Erythroblast (primary cell): ENCODE data around the gene COL13A1.
A peak's percentile ranks its signal among the peaks of the same experiment; 100 is the strongest.

Experiments
- DNase-seq, 2 experiments: peaks; one replicate each; lab custom pipeline; 2025; lab: John Stamatoyannopoulos, UW
- GATA1 ChIP-seq: IDR thresholded peaks from 2 replicates; pipeline ENCODE4 v1.6.1; 2011; ENCODE audit warnings: low read depth, mild to moderate bottlenecking, control low read depth, low read length, moderate library complexity
- POLR2A ChIP-seq: IDR thresholded peaks from 2 replicates; pipeline ENCODE4 v1.6.1; 2011; ENCODE audit warnings: mild to moderate bottlenecking, low read length

COL13A1 gene

GRCh38 chr10:69801434-69802315, at the start of gene COL13A1:
Gene COL13A1, plus strand, starts transcription at chr10:69801906. Its CDS starts 518 bp downstream, at chr10:69802424.
- no peak for TF ChIP-seq POLR2A
- TF ChIP-seq GATA1, result no peak
- peak in 1 of 2 experiments; percentile 8 for DNase-seq

DNA sequence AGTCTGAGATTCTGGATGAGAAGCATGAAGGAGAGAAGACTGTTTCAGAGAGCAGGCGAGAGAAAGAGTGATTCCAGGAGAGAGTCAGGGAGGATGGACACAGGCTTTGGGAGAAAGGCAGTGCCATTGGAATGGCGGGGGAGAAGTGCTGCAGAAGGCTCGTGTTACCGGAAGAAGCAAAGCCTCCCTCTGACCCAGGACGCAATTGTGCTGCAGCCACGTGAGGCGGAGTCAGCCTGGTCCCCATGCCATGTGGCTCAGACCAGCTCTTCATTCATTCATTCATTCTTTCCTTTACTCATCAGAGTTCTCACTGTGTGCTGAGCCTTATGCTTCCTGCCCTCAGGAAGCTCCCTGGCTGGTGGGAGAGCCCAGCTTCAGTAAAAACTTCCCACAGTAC, 49.2 kb upstream of the COL13A1 start:
- DNase-seq, result no peak
- TF ChIP-seq POLR2A, result no peak
- TF ChIP-seq GATA1, result no peak

GRCh38 chr10:69756279-69756678, 45.4 kb upstream of the COL13A1 start:
- DNase-seq, result no peak
- TF ChIP-seq GATA1 (no peak), POLR2A (no peak)

DNA sequence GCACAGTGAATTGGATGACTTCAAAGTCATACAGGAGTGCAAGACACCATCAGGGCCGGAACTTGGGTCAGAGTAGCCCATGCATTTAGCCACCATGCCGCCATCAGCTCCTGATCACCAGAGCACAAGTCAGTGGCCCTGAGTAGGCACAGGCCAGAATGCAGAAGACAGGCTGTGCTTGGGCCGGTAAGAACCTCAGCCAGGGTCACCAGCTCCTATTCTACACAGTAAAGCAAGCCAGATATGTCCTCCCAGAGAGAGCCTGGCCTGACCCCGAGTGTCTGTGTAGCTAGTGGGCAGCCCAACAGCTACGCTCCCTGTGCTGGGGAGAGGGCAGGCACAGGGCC, 44.5 kb upstream of the COL13A1 start:
- no peak for DNase-seq
- no peak for TF ChIP-seq POLR2A
- no peak for TF ChIP-seq GATA1

GRCh38 chr10:69757553-69758309, 44.0 kb upstream of the COL13A1 start:
- TF ChIP-seq GATA1, result no peak
- no peak for TF ChIP-seq POLR2A
- DNase-seq, result peak in 1 of 2 experiments; percentile 8

DNA sequence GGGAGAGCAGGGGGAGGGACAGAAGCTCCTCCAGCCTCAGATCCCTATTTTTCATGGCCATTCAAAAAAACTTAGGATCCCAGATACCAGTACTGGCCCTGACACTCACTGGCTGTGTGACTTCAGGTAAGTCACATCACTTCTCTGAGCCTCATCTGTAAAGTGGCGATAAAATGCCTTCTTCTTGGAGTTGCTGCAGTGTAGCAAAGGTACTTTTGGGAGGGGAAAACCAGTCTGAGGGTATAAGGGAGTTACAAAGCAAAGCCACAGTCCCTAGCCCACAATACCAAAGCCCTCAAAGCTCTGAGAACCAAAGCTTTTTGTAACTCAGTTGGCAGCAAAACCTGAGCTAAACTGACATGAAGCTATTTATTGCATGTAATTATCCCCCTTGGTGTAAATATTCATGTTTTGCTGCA, 43.4 kb upstream of the COL13A1 start:
- DNase-seq, result no peak

DNA sequence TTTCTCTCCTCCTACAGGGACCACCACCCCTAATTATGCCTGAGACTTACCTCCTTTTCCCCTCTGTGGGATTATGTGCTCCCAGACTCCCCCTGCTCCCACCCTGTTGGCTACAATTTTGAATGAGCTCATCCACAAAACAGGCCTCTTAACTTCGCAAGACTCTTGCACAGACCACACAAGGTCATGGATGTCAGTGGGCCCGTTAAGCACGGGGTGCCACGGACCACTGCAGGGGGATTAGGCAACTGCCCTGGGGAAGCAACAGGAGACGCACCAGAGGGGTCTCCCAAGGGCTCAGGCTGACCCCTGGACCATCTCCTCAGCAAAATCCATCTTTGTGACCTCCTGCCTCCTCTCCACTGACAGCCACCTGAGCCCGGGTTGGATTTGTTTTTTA, 42.1 kb upstream of the COL13A1 start:
- no peak for DNase-seq
- TF ChIP-seq GATA1, result no peak
- TF ChIP-seq POLR2A, result no peak

More for the DNA sequence above, 43.4 kb upstream of the COL13A1 start:
- no peak for TF ChIP-seq GATA1
- TF ChIP-seq POLR2A, result no peak

DNA sequence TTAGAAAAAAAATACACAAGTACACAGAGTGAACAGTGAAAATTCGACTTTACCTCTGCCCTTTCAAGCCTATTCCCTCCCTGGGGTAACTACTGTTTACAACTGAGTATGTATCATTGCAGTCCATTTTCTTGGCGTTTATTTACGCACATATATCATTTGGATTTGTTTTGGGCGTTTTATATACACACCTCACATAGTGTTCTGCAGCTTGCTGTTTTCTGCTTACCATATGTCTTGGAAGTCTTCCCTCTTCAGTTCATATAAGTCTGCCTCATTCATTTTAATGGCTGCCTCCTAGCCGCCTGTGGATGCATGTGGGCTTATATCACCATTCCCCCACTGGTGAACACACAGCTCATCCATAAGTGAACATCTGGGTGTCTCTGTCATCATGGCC, 41.6 kb upstream of the COL13A1 start:
- TF ChIP-seq POLR2A, result no peak
- no peak for TF ChIP-seq GATA1
- DNase-seq, result no peak

DNA sequence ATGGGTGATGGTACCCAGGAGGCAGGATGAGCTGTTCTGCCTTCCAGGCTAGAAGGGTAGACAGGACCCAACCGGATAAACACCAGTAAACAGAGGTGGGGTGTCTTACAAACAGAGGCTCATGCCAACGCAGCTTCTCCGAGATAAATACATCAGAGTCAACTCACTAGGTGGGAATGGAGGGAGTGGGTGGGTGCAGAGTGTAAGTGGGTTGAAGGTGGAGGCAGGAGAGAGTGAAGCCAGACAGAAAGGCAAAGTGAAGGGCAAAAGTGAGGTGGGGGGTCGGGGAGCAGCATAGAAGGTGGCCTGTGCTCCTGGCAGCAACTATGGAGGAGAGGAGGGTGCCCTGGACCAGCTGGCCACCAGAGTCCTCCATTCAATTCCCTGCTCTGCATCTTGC, 40.4 kb upstream of the COL13A1 start:
- no peak for DNase-seq
- no peak for TF ChIP-seq GATA1
- no peak for TF ChIP-seq POLR2A

- DNase-seq, result no peak
- no peak for TF ChIP-seq GATA1
- TF ChIP-seq POLR2A, result no peak
These were observed 35.4 kb upstream of the COL13A1 start for GRCh38 chr10:69766161-69766910.

DNA sequence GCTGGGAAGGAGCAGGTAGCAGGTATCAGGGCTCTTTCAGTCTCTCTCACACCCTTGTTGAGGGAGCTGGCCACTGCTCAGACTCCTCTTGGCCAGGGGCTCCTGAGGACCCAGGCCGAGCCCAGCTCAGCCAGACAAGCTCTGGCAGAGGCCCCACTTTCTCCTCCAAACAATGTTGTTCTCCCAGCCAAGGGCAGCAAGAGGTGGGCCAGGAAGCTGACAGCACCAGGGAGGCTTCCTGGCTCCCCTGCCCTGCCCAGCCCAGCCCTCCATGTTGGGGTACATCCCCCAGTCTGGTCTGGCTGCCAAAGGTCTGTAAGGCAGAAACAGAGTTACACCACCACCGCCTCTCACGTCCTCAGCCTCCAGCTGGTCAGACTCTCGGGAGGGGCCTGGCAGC, 33.9 kb upstream of the COL13A1 start:
- no peak for DNase-seq
- TF ChIP-seq POLR2A, result no peak

DNA sequence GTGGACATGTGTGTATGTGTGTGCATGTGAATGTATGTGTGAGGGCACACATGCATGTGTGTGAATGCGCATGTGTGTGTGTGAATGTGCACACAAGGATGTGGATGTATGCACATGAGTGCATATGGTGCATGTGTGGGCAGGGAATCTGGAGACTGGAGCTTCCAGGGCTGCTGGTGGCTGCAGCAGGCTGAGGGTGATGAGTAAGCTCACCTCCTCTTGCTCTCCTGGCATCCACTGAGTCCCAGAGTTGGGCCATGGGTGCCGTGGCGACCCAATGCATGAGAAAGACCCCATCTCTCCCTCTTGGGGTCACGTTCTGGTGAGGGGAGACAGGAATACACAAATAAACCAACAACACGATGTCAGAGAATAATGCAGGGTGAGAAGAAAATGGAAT, 33.3 kb upstream of the COL13A1 start:
- TF ChIP-seq POLR2A, result no peak
- no peak for TF ChIP-seq GATA1
- no peak for DNase-seq

DNA sequence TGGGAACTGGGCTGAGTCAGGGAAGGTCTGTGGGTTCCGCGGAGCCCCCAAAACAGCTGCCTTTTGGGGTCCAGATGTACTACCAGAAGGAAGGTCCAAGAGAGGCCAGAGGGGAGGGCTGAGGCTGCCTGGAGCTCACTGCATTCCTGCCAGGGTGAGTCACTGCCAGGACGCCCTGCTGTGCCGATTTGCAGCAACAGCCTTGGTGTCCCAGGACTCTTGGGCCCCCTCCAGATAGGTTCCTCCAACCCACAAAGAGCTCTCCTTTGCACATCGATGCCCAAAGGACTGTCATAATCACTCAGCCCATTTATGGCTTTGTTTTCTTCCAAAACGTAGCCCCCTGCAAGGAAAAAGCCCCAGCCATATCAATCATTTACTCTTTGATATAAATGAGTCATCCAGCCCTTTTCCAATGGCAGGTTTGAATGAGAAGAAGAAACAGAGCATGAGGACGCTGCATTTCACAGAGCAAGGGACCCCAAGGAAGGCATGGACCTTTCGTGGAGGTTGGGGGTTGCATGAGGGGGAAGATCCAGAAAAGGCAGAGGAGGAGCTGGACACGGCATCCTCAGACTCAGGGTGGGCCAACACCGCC, 32.2 kb upstream of the COL13A1 start:
- TF ChIP-seq POLR2A (no peak), GATA1 (no peak)
- DNase-seq, result no peak
